ENCODE results near the gene SNRPE.

SNRPE gene

GRCh38 chr1:203880606-203881005 is 19.2 kb downstream of the SNRPE start:
- no peak for DNase-seq (ENCODE audit: low spot score)

- no peak for DNase-seq (ENCODE audit: low spot score)
These were observed 27.4 kb downstream of the SNRPE start for GRCh38 chr1:203888807-203889251.

GRCh38 chr1:203891950-203892349 is 30.6 kb downstream of the SNRPE start:
- no peak for DNase-seq (ENCODE audit: low spot score)

GRCh38 chr1:203898458-203899352 is 37.3 kb downstream of the SNRPE start:
- DNase-seq (ENCODE audit: low spot score), result no peak

- DNase-seq (ENCODE audit: low spot score), result no peak
These were observed 37.9 kb downstream of the SNRPE start for GRCh38 chr1:203899353-203899716.

GRCh38 chr1:203899869-203900714 is 38.7 kb downstream of the SNRPE start:
- no peak for DNase-seq (ENCODE audit: low spot score)

- DNase-seq (ENCODE audit: low spot score), result no peak
These were observed 40.2 kb downstream of the SNRPE start for GRCh38 chr1:203901581-203901980.

- no peak for DNase-seq (ENCODE audit: low spot score)
These were observed 43.9 kb downstream of the SNRPE start for GRCh38 chr1:203905275-203905674.

- no peak for DNase-seq (ENCODE audit: low spot score)
These were observed 45.5 kb downstream of the SNRPE start for GRCh38 chr1:203906932-203907331.

GRCh38 chr1:203907901-203908300 is 46.5 kb downstream of the SNRPE start:
- no peak for DNase-seq (ENCODE audit: low spot score)

- no peak for DNase-seq (ENCODE audit: low spot score)
These were observed 50.4 kb downstream of the SNRPE start for GRCh38 chr1:203911806-203912205.

GRCh38 chr1:203913073-203913521 is 51.7 kb downstream of the SNRPE start:
- no peak for DNase-seq (ENCODE audit: low spot score)

GRCh38 chr1:203914292-203914691 is 52.9 kb downstream of the SNRPE start:
- no peak for DNase-seq (ENCODE audit: low spot score)

- DNase-seq (ENCODE audit: low spot score), result no peak
These were observed 54.4 kb downstream of the SNRPE start for GRCh38 chr1:203915811-203916210.

GRCh38 chr1:203916756-203917155 is 55.4 kb downstream of the SNRPE start:
- DNase-seq (ENCODE audit: low spot score), result no peak
